GM12878 (cell line): ENCODE measurements around the gene ROBO1. TPM values are rescaled to one million over a fixed set of nuclear protein-coding genes. Genes with fewer than 3 reads are reported as not detected.
A peak's percentile ranks its signal among the peaks of the same experiment; 100 is the strongest.

ENCODE experiments used
- ATAC-seq: fragments of 200-7000 bp; cut with Tn5 transposase; 3 replicates; pipeline ENCODE4 v1.9.1; 2020; ENCODE audit warnings: mild to moderate bottlenecking, moderate library complexity
- BruUV-seq: library from RNA; stranded (reverse); fragments of 400-500 nt; replicated peaks from 2 replicates; lab custom pipeline; 2021; lab: Mats Ljungman, UMichigan
- CTCF ChIA-PET: fragments of 300-600 bp; sonication (Branson Sonifier 250); formaldehyde crosslinking; extraction: SDS; loops from one replicate; lab custom pipeline; 2021; ENCODE audit warnings: inconsistent platforms; lab: Yijun Ruan, JAX
- POLR2A ChIA-PET: fragments of 350-600 bp; formaldehyde crosslinking; extraction: SDS; loops from one replicate; lab custom pipeline; 2021; ENCODE audit warnings: inconsistent platforms; lab: Charles Lee
- RAD21 ChIA-PET: fragments of 300-600 bp; sonication (Branson Sonifier 250); formaldehyde crosslinking; loops from one replicate; lab custom pipeline; 2023; ENCODE audit warnings: antibody characterized with exemption; ENCODE audit not compliant: unreplicated experiment; lab: Charles Lee
- SMC1A ChIA-PET: fragments of 300-600 bp; sonication (Branson Sonifier 250); formaldehyde crosslinking; loops from one replicate; lab custom pipeline; 2023; ENCODE audit not compliant: unreplicated experiment, uncharacterized antibody; lab: Charles Lee
- DNase-seq: peaks from one replicate; pipeline ENCODE4 v3.0.0-alpha.2; 2011; ENCODE audit warnings: low read depth, low spot score
- FAIRE-seq: peaks from 3 replicates; lab custom pipeline; 2011; peaks lifted over from hg19 to GRCh38; lab: Jason Lieb, UNC
- H2AFZ ChIP-seq: 2 replicates; pipeline ENCODE4 v1.6.0; 2011; ENCODE audit warnings: low read depth, low read length, control low read depth; ENCODE audit not compliant: control insufficient read depth
- H3K27ac ChIP-seq: 2 replicates; pipeline ENCODE4 v1.5.1; 2011; ENCODE audit warnings: control low read depth; ENCODE audit not compliant: control insufficient read depth, insufficient read depth
- H3K27me3 ChIP-seq, 2 experiments: replicated peaks in 1 of 2; 2 replicates each; pipeline versions ENCODE4 v1.6.0 to v1.6.1; 2011; ENCODE audit warnings: low read length in 1 of 2; ENCODE audit not compliant: control insufficient read depth in 2 of 2, insufficient read depth in 2 of 2
- H3K36me3 ChIP-seq, 2 experiments: 2 replicates each; pipeline ENCODE4 v1.5.1; 2011; ENCODE audit warnings: low read length in 1 of 2; ENCODE audit not compliant: control insufficient read depth in 2 of 2, insufficient read depth in 2 of 2
- H3K4me1 ChIP-seq: 2 replicates; pipeline ENCODE4 v1.6.1; 2011; ENCODE audit warnings: mild to moderate bottlenecking, low read length, moderate library complexity, mixed read lengths; ENCODE audit not compliant: control insufficient read depth, insufficient read depth
- H3K4me2 ChIP-seq: 2 replicates; pipeline ENCODE4 v1.6.0; 2011; ENCODE audit warnings: control low read depth; ENCODE audit not compliant: control insufficient read depth, insufficient read depth
- H3K4me3 ChIP-seq: fragments of 200-600 bp; sonication (generic); 2 replicates; pipeline ENCODE4 v1.5.1; 2016
- H3K79me2 ChIP-seq: 2 replicates; pipeline ENCODE4 v1.6.0; 2011; ENCODE audit warnings: low read length; ENCODE audit not compliant: control insufficient read depth, insufficient read depth
- H3K9ac ChIP-seq: 2 replicates; pipeline ENCODE4 v1.8.0; 2011; ENCODE audit warnings: low read length, control low read depth, mixed read lengths; ENCODE audit not compliant: control insufficient read depth, insufficient read depth
- H3K9me3 ChIP-seq: replicated peaks from 3 replicates; pipeline ENCODE4 v1.5.1; 2011; ENCODE audit warnings: mild to moderate bottlenecking, low read length; ENCODE audit not compliant: control insufficient read depth, insufficient read depth
- H4K20me1 ChIP-seq: 2 replicates; pipeline ENCODE4 v1.6.0; 2011; ENCODE audit not compliant: control insufficient read depth, insufficient read depth
- ASH2L ChIP-seq: fragments of 300-600, 200-600 bp; sonication (generic); IDR thresholded peaks from 2 replicates; pipeline ENCODE4 v1.6.1; 2017; ENCODE audit warnings: low read depth, mild to moderate bottlenecking, borderline replicate concordance
- ATF7 ChIP-seq: fragments of 450-650 bp; IDR thresholded peaks from 2 replicates; pipeline ENCODE4 v1.6.1; 2016; ENCODE audit warnings: low read depth, mild to moderate bottlenecking
- FOXK2 ChIP-seq: fragments of 450-650 bp; IDR thresholded peaks from 2 replicates; pipeline ENCODE4 v1.6.1; 2017; ENCODE audit warnings: mild to moderate bottlenecking, moderate library complexity
- IKZF1 ChIP-seq: fragments of 450-650 bp; conservative IDR thresholded peaks from 2 replicates; pipeline ENCODE4 v1.6.1; 2017; ENCODE audit warnings: antibody characterized with exemption, mild to moderate bottlenecking
- MEF2A ChIP-seq: IDR thresholded peaks from 2 replicates; pipeline ENCODE4 v1.6.1; 2011; ENCODE audit warnings: low read depth, mild to moderate bottlenecking, low read length, moderate library complexity; ENCODE audit not compliant: insufficient read depth
- MTA3 ChIP-seq: IDR thresholded peaks from 2 replicates; pipeline ENCODE4 v1.6.1; 2012; ENCODE audit warnings: low read length, inconsistent platforms, borderline replicate concordance
- NFYA ChIP-seq: IDR thresholded peaks from 2 replicates; pipeline ENCODE4 v1.6.1; 2011; ENCODE audit warnings: low read depth, mild to moderate bottlenecking, low read length, improper control_type of control experiment, borderline replicate concordance
- RUNX3 ChIP-seq: IDR thresholded peaks from 2 replicates; pipeline ENCODE4 v1.6.1; 2012; ENCODE audit warnings: low read length, inconsistent platforms
- SP1 ChIP-seq: IDR thresholded peaks from one replicate; pipeline ENCODE4 v1.6.1; 2011; ENCODE audit warnings: low read depth, low read length
- ZNF384 ChIP-seq: IDR thresholded peaks from 2 replicates; pipeline ENCODE4 v1.6.1; 2012; ENCODE audit warnings: low read depth, mild to moderate bottlenecking, low read length, improper control_type of control experiment, borderline replicate concordance
- WGBS: methylation state at CpG from one replicate; pipeline ENCODE4 v1.1.6; 2016; ENCODE audit warnings: low lambda C conversion rate; ENCODE audit not compliant: insufficient replicate concordance, insufficient coverage; ENCODE audit errors: missing lambda C conversion rate; 5-methylcytosine and 5-hydroxymethylcytosine counted together
- in situ Hi-C: fragments of 300-500 bp; cut with MboI; formaldehyde crosslinking; loops from 9 replicates; pipeline ENCODE4 v1.14.3; 2018; ENCODE audit warnings: mixed read lengths
- intact Hi-C: fragments of 100-400 bp; cut with micrococcal nuclease; formaldehyde crosslinking; loops from one replicate; pipeline ENCODE4 v1.14.2; 2022; ENCODE audit not compliant: unreplicated experiment
- polyA plus RNA-seq, 11 experiments: library from polyadenylated mRNA; depleted of rRNA in 4 of 11; unstranded in 6 of 11; stranded (reverse) in 5 of 11; fragments of >200 nt; fragmentation: Nextera tagmentation in 4 of 11; fragmentation: Illumina TruSeq in 1 of 11; extraction: Ambion mirVana in 4 of 11; extraction: Trizol in 1 of 11; gene quantifications; 1 replicate in 1 of 11; 2 replicates in 10 of 11; pipeline versions ENCODE4 v1.2.1 to v1.2.3, GENCODE V29; 2011 to 2016; ENCODE audit warnings: inconsistent platforms in 2 of 11, missing spikeins in 2 of 11, low read depth in 1 of 11
- total RNA-seq, 4 experiments: library from RNA; depleted of rRNA in 3 of 4; stranded (reverse); fragments of >200 nt in 3 of 4; fragmentation: Illumina TruSeq in 1 of 4; extraction: Trizol in 1 of 4; gene quantifications; 2 replicates each; pipeline versions ENCODE4 v1.2.1 to v1.2.3, GENCODE V29; 2013 to 2021
- TF ChIP-seq, protein P1 (sequence below): fragments of 450-650 bp; IDR thresholded peaks from 2 replicates; pipeline ENCODE4 v1.6.1; 2017; ENCODE audit warnings: low read depth, mild to moderate bottlenecking, moderate library complexity
- TF ChIP-seq, protein P2 (sequence below): fragments of 450-650 bp; IDR thresholded peaks from 2 replicates; pipeline ENCODE4 v1.6.1; 2016; ENCODE audit warnings: mild to moderate bottlenecking, moderate library complexity, borderline replicate concordance
- TF ChIP-seq, protein P3 (sequence below): IDR thresholded peaks from 2 replicates; pipeline ENCODE4 v1.6.1; 2011; ENCODE audit warnings: borderline replicate concordance, low read depth, mild to moderate bottlenecking, moderate library complexity, low read length; ENCODE audit not compliant: insufficient read depth, poor library complexity, severe bottlenecking
- TF ChIP-seq, protein P4 (sequence below): fragments of 450-650 bp; IDR thresholded peaks from 2 replicates; pipeline ENCODE4 v1.6.1; 2018; ENCODE audit warnings: borderline replicate concordance, mild to moderate bottlenecking; ENCODE audit not compliant: partially characterized antibody

Gene ROBO1
- total and polyA plus RNA-seq, 10 of the 15 experiments (the other 5 are each of a cell fraction or from before 2014, with no cell fraction given) = 0.29 to 46.5 (median 1.2) TPM

DNA sequence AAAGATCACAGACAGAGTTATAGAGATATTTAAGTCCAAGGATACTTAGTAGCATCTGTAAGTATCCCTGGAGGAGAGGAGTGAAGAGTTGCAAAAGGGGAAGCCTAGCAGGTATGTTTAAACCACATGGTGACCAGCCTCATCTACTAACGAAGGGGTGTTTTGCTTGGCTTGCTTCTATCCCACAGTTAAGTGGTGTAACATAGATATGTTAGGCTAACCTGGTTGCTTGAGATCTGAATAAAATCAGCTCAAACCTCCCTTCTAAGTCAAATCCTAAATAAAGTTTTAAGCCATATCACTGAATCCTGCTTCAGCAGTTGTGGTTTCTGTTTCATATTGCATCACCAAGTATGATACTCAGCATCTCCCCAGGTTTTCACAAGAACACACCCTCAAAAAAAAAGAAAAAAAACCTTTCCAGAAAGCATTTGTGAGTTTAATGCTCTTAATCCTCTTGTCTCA is 880.2 kb downstream of the ROBO1 start:
- FAIRE-seq (no peak), DNase-seq (peak; percentile 34), ATAC-seq (peak; percentile 48)
- Histone ChIP-seq H4K20me1 (no peaks in the 10 kb centered on the region), H3K4me3 (no peak overlapping the region), H3K9me3 (no peaks in the 10 kb centered on the region; the same call in 2 of the 3 replicates), H3K27ac (no peak overlapping the region), H3K27me3 (no peaks in the 10 kb centered on the region), H3K36me3 (no peaks in the 10 kb centered on the region), H3K4me2 (no peak overlapping the region; the same call in 1 of the 2 replicates), H3K79me2 (no peaks in the 10 kb centered on the region), H3K9ac (no peak overlapping the region), H3K4me1 (no peaks in the 10 kb centered on the region), H2AFZ (no peak overlapping the region)
- BruUV-seq = no TSS peak
- ChIA-PET POLR2A (interaction anchor here (0.5 to 1.4 kb wide), 8 partner anchors 13 to 183 kb away, joined by 3 to 7 read pairs (median 3); no protein-coding TSS in a partner anchor), SMC1A (interaction anchor here (0.7 to 2.9 kb wide), 13 partner anchors 10 to 157 kb away, joined by 3 to 20 read pairs (median 4); no protein-coding TSS in a partner anchor), RAD21 (interaction anchor here (0.9 to 2.5 kb wide), 10 partner anchors 12 to 308 kb away, joined by 3 to 12 read pairs (median 3); no protein-coding TSS in a partner anchor), CTCF (interaction anchor here (0.5 to 1.2 kb wide), 2 partner anchors 14 to 16 kb away, joined by 3 read pairs; no protein-coding TSS in a partner anchor)
- intact Hi-C loops = no loop called here
- in situ Hi-C loops = no loop called here
- 0% methylated on average over 1 of the region's 1 CpG for WGBS
- TF ChIP-seq IKZF1 = no peak
- no peak for TF ChIP-seq MTA3
- TF ChIP-seq, protein P1, sequence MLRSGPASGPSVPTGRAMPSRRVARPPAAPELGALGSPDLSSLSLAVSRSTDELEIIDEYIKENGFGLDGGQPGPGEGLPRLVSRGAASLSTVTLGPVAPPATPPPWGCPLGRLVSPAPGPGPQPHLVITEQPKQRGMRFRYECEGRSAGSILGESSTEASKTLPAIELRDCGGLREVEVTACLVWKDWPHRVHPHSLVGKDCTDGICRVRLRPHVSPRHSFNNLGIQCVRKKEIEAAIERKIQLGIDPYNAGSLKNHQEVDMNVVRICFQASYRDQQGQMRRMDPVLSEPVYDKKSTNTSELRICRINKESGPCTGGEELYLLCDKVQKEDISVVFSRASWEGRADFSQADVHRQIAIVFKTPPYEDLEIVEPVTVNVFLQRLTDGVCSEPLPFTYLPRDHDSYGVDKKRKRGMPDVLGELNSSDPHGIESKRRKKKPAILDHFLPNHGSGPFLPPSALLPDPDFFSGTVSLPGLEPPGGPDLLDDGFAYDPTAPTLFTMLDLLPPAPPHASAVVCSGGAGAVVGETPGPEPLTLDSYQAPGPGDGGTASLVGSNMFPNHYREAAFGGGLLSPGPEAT = no peak
- TF ChIP-seq ZNF384 = peak; percentile 54; the same call in 1 of the 2 replicates
- TF ChIP-seq ASH2L = no peak
- TF ChIP-seq, protein P2, sequence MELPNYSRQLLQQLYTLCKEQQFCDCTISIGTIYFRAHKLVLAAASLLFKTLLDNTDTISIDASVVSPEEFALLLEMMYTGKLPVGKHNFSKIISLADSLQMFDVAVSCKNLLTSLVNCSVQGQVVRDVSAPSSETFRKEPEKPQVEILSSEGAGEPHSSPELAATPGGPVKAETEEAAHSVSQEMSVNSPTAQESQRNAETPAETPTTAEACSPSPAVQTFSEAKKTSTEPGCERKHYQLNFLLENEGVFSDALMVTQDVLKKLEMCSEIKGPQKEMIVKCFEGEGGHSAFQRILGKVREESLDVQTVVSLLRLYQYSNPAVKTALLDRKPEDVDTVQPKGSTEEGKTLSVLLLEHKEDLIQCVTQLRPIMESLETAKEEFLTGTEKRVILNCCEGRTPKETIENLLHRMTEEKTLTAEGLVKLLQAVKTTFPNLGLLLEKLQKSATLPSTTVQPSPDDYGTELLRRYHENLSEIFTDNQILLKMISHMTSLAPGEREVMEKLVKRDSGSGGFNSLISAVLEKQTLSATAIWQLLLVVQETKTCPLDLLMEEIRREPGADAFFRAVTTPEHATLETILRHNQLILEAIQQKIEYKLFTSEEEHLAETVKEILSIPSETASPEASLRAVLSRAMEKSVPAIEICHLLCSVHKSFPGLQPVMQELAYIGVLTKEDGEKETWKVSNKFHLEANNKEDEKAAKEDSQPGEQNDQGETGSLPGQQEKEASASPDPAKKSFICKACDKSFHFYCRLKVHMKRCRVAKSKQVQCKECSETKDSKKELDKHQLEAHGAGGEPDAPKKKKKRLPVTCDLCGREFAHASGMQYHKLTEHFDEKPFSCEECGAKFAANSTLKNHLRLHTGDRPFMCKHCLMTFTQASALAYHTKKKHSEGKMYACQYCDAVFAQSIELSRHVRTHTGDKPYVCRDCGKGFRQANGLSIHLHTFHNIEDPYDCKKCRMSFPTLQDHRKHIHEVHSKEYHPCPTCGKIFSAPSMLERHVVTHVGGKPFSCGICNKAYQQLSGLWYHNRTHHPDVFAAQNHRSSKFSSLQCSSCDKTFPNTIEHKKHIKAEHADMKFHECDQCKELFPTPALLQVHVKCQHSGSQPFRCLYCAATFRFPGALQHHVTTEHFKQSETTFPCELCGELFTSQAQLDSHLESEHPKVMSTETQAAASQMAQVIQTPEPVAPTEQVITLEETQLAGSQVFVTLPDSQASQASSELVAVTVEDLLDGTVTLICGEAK = peak; percentile 82
- TF ChIP-seq NFYA = no peak
- TF ChIP-seq MEF2A = no peak
- TF ChIP-seq, protein P3, sequence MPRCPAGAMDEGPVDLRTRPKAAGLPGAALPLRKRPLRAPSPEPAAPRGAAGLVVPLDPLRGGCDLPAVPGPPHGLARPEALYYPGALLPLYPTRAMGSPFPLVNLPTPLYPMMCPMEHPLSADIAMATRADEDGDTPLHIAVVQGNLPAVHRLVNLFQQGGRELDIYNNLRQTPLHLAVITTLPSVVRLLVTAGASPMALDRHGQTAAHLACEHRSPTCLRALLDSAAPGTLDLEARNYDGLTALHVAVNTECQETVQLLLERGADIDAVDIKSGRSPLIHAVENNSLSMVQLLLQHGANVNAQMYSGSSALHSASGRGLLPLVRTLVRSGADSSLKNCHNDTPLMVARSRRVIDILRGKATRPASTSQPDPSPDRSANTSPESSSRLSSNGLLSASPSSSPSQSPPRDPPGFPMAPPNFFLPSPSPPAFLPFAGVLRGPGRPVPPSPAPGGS = no peak
- TF ChIP-seq ATF7 = peak; percentile 48; the same call in 1 of the 2 replicates
- TF ChIP-seq, protein P4, sequence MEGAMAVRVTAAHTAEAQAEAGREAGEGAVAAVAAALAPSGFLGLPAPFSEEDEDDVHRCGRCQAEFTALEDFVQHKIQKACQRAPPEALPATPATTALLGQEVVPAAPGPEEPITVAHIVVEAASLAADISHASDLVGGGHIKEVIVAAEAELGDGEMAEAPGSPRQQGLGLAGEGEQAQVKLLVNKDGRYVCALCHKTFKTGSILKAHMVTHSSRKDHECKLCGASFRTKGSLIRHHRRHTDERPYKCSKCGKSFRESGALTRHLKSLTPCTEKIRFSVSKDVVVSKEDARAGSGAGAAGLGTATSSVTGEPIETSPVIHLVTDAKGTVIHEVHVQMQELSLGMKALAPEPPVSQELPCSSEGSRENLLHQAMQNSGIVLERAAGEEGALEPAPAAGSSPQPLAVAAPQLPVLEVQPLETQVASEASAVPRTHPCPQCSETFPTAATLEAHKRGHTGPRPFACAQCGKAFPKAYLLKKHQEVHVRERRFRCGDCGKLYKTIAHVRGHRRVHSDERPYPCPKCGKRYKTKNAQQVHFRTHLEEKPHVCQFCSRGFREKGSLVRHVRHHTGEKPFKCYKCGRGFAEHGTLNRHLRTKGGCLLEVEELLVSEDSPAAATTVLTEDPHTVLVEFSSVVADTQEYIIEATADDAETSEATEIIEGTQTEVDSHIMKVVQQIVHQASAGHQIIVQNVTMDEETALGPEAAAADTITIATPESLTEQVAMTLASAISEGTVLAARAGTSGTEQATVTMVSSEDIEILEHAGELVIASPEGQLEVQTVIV = no peak
- no peak for TF ChIP-seq FOXK2
- no peak for TF ChIP-seq RUNX3
- no peak for TF ChIP-seq SP1
